ENCODE results near the gene OTULINL. TPM values are rescaled to one million over a fixed set of nuclear protein-coding genes. Genes with fewer than 3 reads are reported as not detected.
A peak's percentile ranks its signal among the peaks of the same experiment; 100 is the strongest.

OTULINL gene
- total RNA-seq, 2 donors from 2014 or later = 6.2 to 8.9 TPM

- Histone ChIP-seq H3K9ac (ENCODE audit: extremely low read depth, low read length, poor library complexity, severe bottlenecking) (peak overlapping the region; percentile 46), H3K4me1 (ENCODE audit: control insufficient read depth, insufficient read depth, low read length) (no peaks in the 10 kb centered on the region), H3K9me3 (ENCODE audit: control insufficient read depth, low read length) (peaks cover 11% of the 10 kb centered on the region), H3K27me3 (ENCODE audit: control insufficient read depth, insufficient read depth, low read length, poor library complexity, severe bottlenecking) (peaks cover 38% of the 10 kb centered on the region), H3K27ac (ENCODE audit: low read depth, low read length) (no peak overlapping the region), H3K4me3 (ENCODE audit: low read length) (peak overlapping the region; percentile 82), H3K36me3 (ENCODE audit: control insufficient read depth, insufficient read depth, low read length) (no peaks in the 10 kb centered on the region)
- Mint-ChIP-seq H3K27me3 (ENCODE audit: insufficient read depth) (peaks cover 63% of the 10 kb centered on the region), H3K27ac (no peak overlapping the region), H3K9me3 (peaks cover 11% of the 10 kb centered on the region), H3K36me3 (ENCODE audit: low read depth) (no peaks in the 10 kb centered on the region), H3K4me3 (peak overlapping the region; percentile 62), H3K4me1 (no peaks in the 10 kb centered on the region)
- no peak for DNase-seq
- TF ChIP-seq, protein P1, sequence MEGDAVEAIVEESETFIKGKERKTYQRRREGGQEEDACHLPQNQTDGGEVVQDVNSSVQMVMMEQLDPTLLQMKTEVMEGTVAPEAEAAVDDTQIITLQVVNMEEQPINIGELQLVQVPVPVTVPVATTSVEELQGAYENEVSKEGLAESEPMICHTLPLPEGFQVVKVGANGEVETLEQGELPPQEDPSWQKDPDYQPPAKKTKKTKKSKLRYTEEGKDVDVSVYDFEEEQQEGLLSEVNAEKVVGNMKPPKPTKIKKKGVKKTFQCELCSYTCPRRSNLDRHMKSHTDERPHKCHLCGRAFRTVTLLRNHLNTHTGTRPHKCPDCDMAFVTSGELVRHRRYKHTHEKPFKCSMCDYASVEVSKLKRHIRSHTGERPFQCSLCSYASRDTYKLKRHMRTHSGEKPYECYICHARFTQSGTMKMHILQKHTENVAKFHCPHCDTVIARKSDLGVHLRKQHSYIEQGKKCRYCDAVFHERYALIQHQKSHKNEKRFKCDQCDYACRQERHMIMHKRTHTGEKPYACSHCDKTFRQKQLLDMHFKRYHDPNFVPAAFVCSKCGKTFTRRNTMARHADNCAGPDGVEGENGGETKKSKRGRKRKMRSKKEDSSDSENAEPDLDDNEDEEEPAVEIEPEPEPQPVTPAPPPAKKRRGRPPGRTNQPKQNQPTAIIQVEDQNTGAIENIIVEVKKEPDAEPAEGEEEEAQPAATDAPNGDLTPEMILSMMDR (conservative IDR thresholded peaks at IDR 0.05) = no peak
- WGBS, 2 experiments (ENCODE audit: insufficient coverage in 1 of 2, insufficient read length in 1 of 2) = 68 to 80% methylated on average over 4 to 9 of the region's 9 CpGs
Observed at GRCh38 chr5:14582797-14583137, 1.2 kb downstream of the OTULINL start.

DNA sequence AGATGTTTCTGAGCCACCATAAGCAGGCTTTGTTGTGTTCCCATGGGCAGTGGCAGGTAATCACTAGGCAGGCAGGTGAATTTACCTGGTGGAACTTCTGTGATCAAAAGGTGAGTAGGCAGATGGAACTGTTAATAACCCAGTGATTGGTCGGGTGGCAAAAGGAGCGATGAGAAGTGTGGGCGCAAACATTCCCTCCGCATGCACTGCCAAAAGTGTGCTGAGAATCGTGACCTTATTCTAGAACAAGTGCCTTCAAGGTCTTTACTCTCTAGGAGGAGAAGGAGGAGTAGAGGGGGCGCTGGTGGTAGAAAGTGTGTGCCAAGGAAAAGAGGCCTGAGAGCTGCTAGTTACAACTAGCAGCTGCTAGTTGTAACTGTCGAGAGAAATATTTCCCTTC, 3.3 kb downstream of the OTULINL start:
- Histone ChIP-seq H3K4me3 (ENCODE audit: low read length) (no peak overlapping the region), H3K27me3 (ENCODE audit: control insufficient read depth, insufficient read depth, low read length, poor library complexity, severe bottlenecking) (peaks cover 29% of the 10 kb centered on the region), H3K9me3 (ENCODE audit: control insufficient read depth, low read length) (peaks cover 11% of the 10 kb centered on the region), H3K36me3 (ENCODE audit: control insufficient read depth, insufficient read depth, low read length) (no peaks in the 10 kb centered on the region), H3K9ac (ENCODE audit: extremely low read depth, low read length, poor library complexity, severe bottlenecking) (no peak overlapping the region), H3K4me1 (ENCODE audit: control insufficient read depth, insufficient read depth, low read length) (no peaks in the 10 kb centered on the region), H3K27ac (ENCODE audit: low read depth, low read length) (no peak overlapping the region)
- TF ChIP-seq, protein P1 (conservative IDR thresholded peaks at IDR 0.05) = no peak
- Mint-ChIP-seq H3K36me3 (ENCODE audit: low read depth) (no peaks in the 10 kb centered on the region), H3K4me3 (no peak overlapping the region), H3K9me3 (peaks cover 8% of the 10 kb centered on the region), H3K27me3 (ENCODE audit: insufficient read depth) (peaks cover 42% of the 10 kb centered on the region), H3K27ac (no peak overlapping the region), H3K4me1 (peaks cover 6% of the 10 kb centered on the region)
- DNase-seq = no peak
- WGBS, 2 experiments (ENCODE audit: insufficient coverage in 1 of 2, insufficient read length in 1 of 2) = 60 to 92% methylated on average over 1 to 7 of the region's 7 CpGs

GRCh38 chr5:14587150-14587549, 5.6 kb downstream of the OTULINL start:
- Histone ChIP-seq H3K36me3 (ENCODE audit: control insufficient read depth, insufficient read depth, low read length) (no peaks in the 10 kb centered on the region), H3K9ac (ENCODE audit: extremely low read depth, low read length, poor library complexity, severe bottlenecking) (no peak overlapping the region), H3K9me3 (ENCODE audit: control insufficient read depth, low read length) (peaks cover 11% of the 10 kb centered on the region), H3K27me3 (ENCODE audit: control insufficient read depth, insufficient read depth, low read length, poor library complexity, severe bottlenecking) (peaks cover 14% of the 10 kb centered on the region), H3K27ac (ENCODE audit: low read depth, low read length) (no peak overlapping the region), H3K4me3 (ENCODE audit: low read length) (no peak overlapping the region), H3K4me1 (ENCODE audit: control insufficient read depth, insufficient read depth, low read length) (no peaks in the 10 kb centered on the region)
- TF ChIP-seq, protein P1 (conservative IDR thresholded peaks at IDR 0.05) = no peak
- H3K36me3 Mint-ChIP-seq (ENCODE audit: low read depth) = no peaks in the 10 kb centered on the region
- no peak for DNase-seq
- H3K4me3 Mint-ChIP-seq = no peak overlapping the region
- WGBS, 2 experiments (ENCODE audit: insufficient coverage in 1 of 2, insufficient read length in 1 of 2) = 90 to 91% methylated on average over 2 to 6 of the region's 6 CpGs
- H3K27me3 Mint-ChIP-seq (ENCODE audit: insufficient read depth) = peaks cover 26% of the 10 kb centered on the region
- H3K4me1 Mint-ChIP-seq = peaks cover 6% of the 10 kb centered on the region
- no peak overlapping the region for H3K27ac Mint-ChIP-seq
- H3K9me3 Mint-ChIP-seq = peaks cover 8% of the 10 kb centered on the region
